ENCODE results near the gene WEE1. TPM values are rescaled to one million over a fixed set of nuclear protein-coding genes. Genes with fewer than 3 reads are reported as not detected.
A peak's percentile ranks its signal among the peaks of the same experiment; 100 is the strongest.

Gene WEE1
- total RNA-seq, 1 donor from 2014 or later: 50.7 TPM

GRCh38 chr11:9527481-9528135 is 45.9 kb upstream of the WEE1 start:
- Mint-ChIP-seq H3K27me3 (ENCODE audit: low read depth, unreplicated experiment) (no peaks in the 10 kb centered on the region), H3K27ac (ENCODE audit: unreplicated experiment) (peak overlapping the region; percentile 11), H3K4me1 (ENCODE audit: low read depth, unreplicated experiment) (peaks cover 18% of the 10 kb centered on the region), H3K4me3 (ENCODE audit: unreplicated experiment) (no peak overlapping the region), H3K36me3 (ENCODE audit: low read depth, unreplicated experiment) (peaks cover 7% of the 10 kb centered on the region), H3K9me3 (ENCODE audit: unreplicated experiment) (no peaks in the 10 kb centered on the region)
- FAIRE-seq (peak; percentile 62), DNase-seq (ENCODE audit: low read depth) (peak; percentile 93)
- no peaks in the 10 kb centered on the region for H3K79me2 ChIP-seq (ENCODE audit: insufficient read depth, low read length)
- H3K36me3 ChIP-seq (ENCODE audit: insufficient read depth, low read length): no peaks in the 10 kb centered on the region
- H3K4me2 ChIP-seq (ENCODE audit: low read length): peak overlapping the region; percentile 63
- H3K27me3 ChIP-seq (ENCODE audit: insufficient read depth, low read length): no peaks in the 10 kb centered on the region
- H4K20me1 ChIP-seq (ENCODE audit: insufficient read depth, low read length): no peaks in the 10 kb centered on the region
- H3K4me1 ChIP-seq (ENCODE audit: insufficient read depth, low read length): peaks cover 26% of the 10 kb centered on the region
- TF ChIP-seq CTCF (IDR thresholded peaks at IDR 0.05; ENCODE audit: insufficient read depth, low read depth, low read length): no peak
- TF ChIP-seq EZH2 (IDR thresholded peaks at IDR 0.05; ENCODE audit: insufficient read depth, low read length): no peak
- peak overlapping the region; percentile 60 for H3K27ac ChIP-seq (ENCODE audit: low read depth, low read length)
- H3K4me3 ChIP-seq (ENCODE audit: insufficient read depth, low read depth, low read length): no peak overlapping the region
- peak overlapping the region; percentile 51 for H3K9ac ChIP-seq (ENCODE audit: low read length)
- no peaks in the 10 kb centered on the region for H3K9me3 ChIP-seq (ENCODE audit: insufficient read depth, low read depth, low read length)
- H2AFZ ChIP-seq (ENCODE audit: low read depth, low read length): no peak overlapping the region

- Histone ChIP-seq H3K9ac (ENCODE audit: low read length) (peak overlapping the region; percentile 51), H3K27me3 (ENCODE audit: insufficient read depth, low read length) (no peaks in the 10 kb centered on the region), H3K4me1 (ENCODE audit: insufficient read depth, low read length) (peaks cover 27% of the 10 kb centered on the region), H3K4me2 (ENCODE audit: low read length) (peak overlapping the region; percentile 63), H2AFZ (ENCODE audit: low read depth, low read length) (no peak overlapping the region), H3K79me2 (ENCODE audit: insufficient read depth, low read length) (no peaks in the 10 kb centered on the region), H3K36me3 (ENCODE audit: insufficient read depth, low read length) (no peaks in the 10 kb centered on the region), H4K20me1 (ENCODE audit: insufficient read depth, low read length) (no peaks in the 10 kb centered on the region), H3K27ac (ENCODE audit: low read depth, low read length) (peak overlapping the region; percentile 60), H3K9me3 (ENCODE audit: insufficient read depth, low read depth, low read length) (no peaks in the 10 kb centered on the region), H3K4me3 (ENCODE audit: insufficient read depth, low read depth, low read length) (no peak overlapping the region)
- no peak overlapping the region for H3K27ac Mint-ChIP-seq (ENCODE audit: unreplicated experiment)
- H3K9me3 Mint-ChIP-seq (ENCODE audit: unreplicated experiment): no peaks in the 10 kb centered on the region
- no peaks in the 10 kb centered on the region for H3K27me3 Mint-ChIP-seq (ENCODE audit: low read depth, unreplicated experiment)
- H3K4me3 Mint-ChIP-seq (ENCODE audit: unreplicated experiment): no peak overlapping the region
- no peak for TF ChIP-seq CTCF (IDR thresholded peaks at IDR 0.05; ENCODE audit: insufficient read depth, low read depth, low read length)
- no peak for TF ChIP-seq EZH2 (IDR thresholded peaks at IDR 0.05; ENCODE audit: insufficient read depth, low read length)
- peaks cover 7% of the 10 kb centered on the region for H3K36me3 Mint-ChIP-seq (ENCODE audit: low read depth, unreplicated experiment)
- peaks cover 19% of the 10 kb centered on the region for H3K4me1 Mint-ChIP-seq (ENCODE audit: low read depth, unreplicated experiment)
- FAIRE-seq (no peak), DNase-seq (ENCODE audit: low read depth) (no peak)
Observed at GRCh38 chr11:9528136-9528501, 45.4 kb upstream of the WEE1 start.

GRCh38 chr11:9528573-9529333 is 44.7 kb upstream of the WEE1 start:
- Mint-ChIP-seq H3K9me3 (ENCODE audit: unreplicated experiment) (no peaks in the 10 kb centered on the region), H3K27me3 (ENCODE audit: low read depth, unreplicated experiment) (no peaks in the 10 kb centered on the region), H3K4me3 (ENCODE audit: unreplicated experiment) (no peak overlapping the region), H3K27ac (ENCODE audit: unreplicated experiment) (no peak overlapping the region), H3K4me1 (ENCODE audit: low read depth, unreplicated experiment) (peaks cover 26% of the 10 kb centered on the region), H3K36me3 (ENCODE audit: low read depth, unreplicated experiment) (peaks cover 7% of the 10 kb centered on the region)
- no peak overlapping the region for H3K4me3 ChIP-seq (ENCODE audit: insufficient read depth, low read depth, low read length)
- no peak overlapping the region for H2AFZ ChIP-seq (ENCODE audit: low read depth, low read length)
- no peaks in the 10 kb centered on the region for H3K9me3 ChIP-seq (ENCODE audit: insufficient read depth, low read depth, low read length)
- no peak overlapping the region for H3K9ac ChIP-seq (ENCODE audit: low read length)
- no peak for DNase-seq (ENCODE audit: low read depth)
- no peak for FAIRE-seq
- no peaks in the 10 kb centered on the region for H4K20me1 ChIP-seq (ENCODE audit: insufficient read depth, low read length)
- TF ChIP-seq CTCF (IDR thresholded peaks at IDR 0.05; ENCODE audit: insufficient read depth, low read depth, low read length): no peak
- no peak for TF ChIP-seq EZH2 (IDR thresholded peaks at IDR 0.05; ENCODE audit: insufficient read depth, low read length)
- H3K27ac ChIP-seq (ENCODE audit: low read depth, low read length): no peak overlapping the region
- H3K4me1 ChIP-seq (ENCODE audit: insufficient read depth, low read length): peaks cover 33% of the 10 kb centered on the region
- no peaks in the 10 kb centered on the region for H3K27me3 ChIP-seq (ENCODE audit: insufficient read depth, low read length)
- H3K36me3 ChIP-seq (ENCODE audit: insufficient read depth, low read length): no peaks in the 10 kb centered on the region
- H3K79me2 ChIP-seq (ENCODE audit: insufficient read depth, low read length): no peaks in the 10 kb centered on the region
- no peak overlapping the region for H3K4me2 ChIP-seq (ENCODE audit: low read length)
